NB4 (cell line): ENCODE results near the gene SLBP.

Experiments used
- DNase-seq: peaks from one replicate; pipeline ENCODE4 v3.0.0; 2010; ENCODE audit warnings: low read depth
- H3K4me3 ChIP-seq: one replicate; pipeline ENCODE4 v1.5.1; 2011; ENCODE audit warnings: mild to moderate bottlenecking, low read depth, low read length, moderate library complexity
- CTCF ChIP-seq: IDR thresholded peaks from one replicate; pipeline ENCODE4 v1.5.1; 2012; ENCODE audit warnings: low read depth, low read length
- MYC ChIP-seq: IDR thresholded peaks from 2 replicates; pipeline ENCODE4 v1.6.1; 2011; ENCODE audit warnings: low read depth, low read length
- POLR2A ChIP-seq: IDR thresholded peaks from 2 replicates; pipeline ENCODE4 v1.6.1; 2011; ENCODE audit warnings: mild to moderate bottlenecking; ENCODE audit not compliant: insufficient read length; ENCODE audit errors: extremely low read depth
- TF ChIP-seq, protein P1 (sequence below): IDR thresholded peaks from 2 replicates; pipeline ENCODE4 v1.6.1; 2011; ENCODE audit warnings: low read depth, low read length

Gene SLBP

DNA sequence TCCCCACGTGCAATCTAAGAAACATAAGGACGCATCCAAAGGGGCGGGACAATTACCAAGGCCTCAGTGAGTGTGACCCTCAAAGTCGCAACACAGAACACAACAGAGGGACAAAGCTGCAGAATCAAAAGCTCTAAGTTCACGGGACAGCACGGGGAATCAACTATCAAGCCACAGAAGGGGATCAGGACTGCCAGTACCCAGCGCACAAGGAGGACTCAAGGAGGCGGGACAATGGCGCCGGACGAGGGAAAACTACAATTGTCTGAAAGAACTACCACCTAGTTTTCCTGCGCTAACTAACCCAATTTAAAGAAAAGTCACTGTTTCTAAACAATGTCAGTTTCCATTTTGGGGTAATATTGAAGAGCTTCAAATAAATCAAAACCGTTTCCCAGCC, 29.3 kb downstream of the SLBP start:
- no peak overlapping the region for H3K4me3 ChIP-seq
- TF ChIP-seq, protein P1, sequence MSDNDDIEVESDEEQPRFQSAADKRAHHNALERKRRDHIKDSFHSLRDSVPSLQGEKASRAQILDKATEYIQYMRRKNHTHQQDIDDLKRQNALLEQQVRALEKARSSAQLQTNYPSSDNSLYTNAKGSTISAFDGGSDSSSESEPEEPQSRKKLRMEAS: no peak
- no peak for TF ChIP-seq MYC
- TF ChIP-seq POLR2A: no peak
- TF ChIP-seq CTCF: no peak
- no peak for DNase-seq

GRCh38 chr4:1678244-1678643, 33.9 kb downstream of the SLBP start:
- TF ChIP-seq CTCF: no peak
- no peak for DNase-seq

DNA sequence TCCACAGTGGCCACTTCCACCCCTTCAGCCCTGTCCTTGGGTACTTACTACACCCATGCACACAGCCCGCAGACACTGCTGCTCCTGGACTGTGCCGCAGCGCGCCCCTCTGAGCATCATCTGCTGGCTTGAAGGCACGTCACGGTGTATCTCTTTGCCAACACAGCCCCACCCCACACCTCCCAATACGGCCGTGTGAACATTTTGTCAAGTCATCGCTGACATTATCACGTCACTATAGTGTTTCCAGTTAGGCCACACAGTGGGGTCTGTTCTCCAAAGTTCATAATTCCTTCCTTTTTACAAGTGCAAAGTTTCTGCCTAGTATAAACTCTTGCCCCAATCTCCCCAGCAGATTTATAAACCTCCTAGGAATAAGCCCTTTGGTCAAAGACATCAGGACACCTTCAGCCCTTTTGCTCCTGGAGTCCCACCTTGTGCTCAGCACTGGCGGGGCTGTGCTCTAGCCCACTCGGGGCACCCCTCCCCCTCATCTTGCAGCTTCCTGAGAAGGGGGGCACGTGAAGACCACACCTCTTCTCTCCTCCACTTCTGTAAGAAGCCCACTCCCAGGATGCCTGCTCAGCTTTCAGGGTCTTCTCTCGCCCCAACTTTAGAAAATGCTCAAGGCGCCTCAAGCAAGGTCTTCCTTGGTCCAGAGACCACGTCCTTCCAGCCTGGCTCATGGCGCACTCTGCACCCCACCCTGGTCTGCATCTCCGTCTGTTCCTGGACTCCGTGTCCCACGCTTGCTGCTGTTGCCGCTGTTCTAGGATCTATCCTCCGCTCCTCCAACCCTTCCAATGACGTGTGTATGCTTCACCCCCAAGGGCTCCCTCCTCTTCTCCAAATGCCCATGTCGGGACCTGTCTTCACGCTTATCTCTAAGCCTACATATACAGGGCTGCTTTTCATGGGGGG, 35.3 kb downstream of the SLBP start:
- H3K4me3 ChIP-seq: no peak overlapping the region
- peak; percentile 31 for DNase-seq
- TF ChIP-seq POLR2A: no peak
- no peak for TF ChIP-seq MYC
- TF ChIP-seq CTCF: no peak
- TF ChIP-seq, protein P1: no peak

More at GRCh38 chr4:1678244-1678643, 33.9 kb downstream of the SLBP start:
- H3K4me3 ChIP-seq: no peak overlapping the region

DNA sequence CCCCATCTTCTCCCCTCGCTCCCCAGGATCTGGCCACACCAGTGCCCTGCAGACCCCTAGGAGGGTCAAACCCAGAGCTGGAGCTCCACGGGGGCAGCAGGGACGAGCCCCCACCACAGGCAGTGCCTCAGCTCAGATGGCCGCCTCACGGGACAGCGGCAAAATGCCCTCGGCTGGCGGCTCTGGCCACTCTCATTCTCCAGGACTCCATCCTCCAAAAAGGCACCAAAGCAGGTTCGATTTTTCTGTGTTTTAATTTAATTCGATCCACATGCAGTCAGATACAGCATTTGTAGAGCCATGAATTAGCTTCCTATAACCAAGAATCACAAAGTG, 36.3 kb downstream of the SLBP start:
- TF ChIP-seq CTCF: no peak
- TF ChIP-seq MYC: no peak
- TF ChIP-seq, protein P1: no peak
- no peak for TF ChIP-seq POLR2A
- H3K4me3 ChIP-seq: no peak overlapping the region
- no peak for DNase-seq

DNA sequence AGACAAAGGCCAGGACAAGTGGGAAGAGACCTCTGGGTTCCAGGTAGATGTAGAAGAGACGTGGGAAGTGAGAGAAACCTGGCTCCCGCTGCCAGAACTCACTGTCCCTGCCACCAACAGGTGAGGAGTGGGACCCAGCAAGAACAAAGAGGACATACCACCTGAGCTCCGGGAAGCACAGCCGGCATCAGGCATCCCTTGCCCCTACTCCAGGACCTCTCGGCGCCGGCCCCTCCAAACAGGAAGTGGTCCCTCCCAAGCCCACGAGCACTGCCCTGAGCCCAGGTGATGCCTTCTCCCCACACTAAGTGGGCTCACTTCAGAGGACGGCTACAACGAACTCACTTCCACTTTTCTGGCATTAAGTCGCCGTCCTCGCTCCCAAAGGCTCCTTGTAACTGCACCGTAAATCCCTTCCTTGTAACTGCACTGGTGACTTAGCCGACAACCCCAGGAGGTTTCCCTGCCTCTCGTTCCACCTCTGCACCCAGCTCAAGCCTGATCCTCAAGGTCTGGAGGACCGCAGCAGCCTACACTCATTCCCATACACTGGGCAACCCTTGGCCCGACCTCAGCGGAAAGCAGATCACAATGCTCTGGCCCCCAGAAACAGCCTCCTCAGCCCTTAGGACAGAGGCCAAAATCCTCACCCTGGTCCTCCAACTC, 36.9 kb downstream of the SLBP start:
- TF ChIP-seq CTCF (no peak), POLR2A (no peak), MYC (no peak)
- TF ChIP-seq, protein P1: no peak
- H3K4me3 ChIP-seq: no peak overlapping the region
- DNase-seq: no peak
